G401 (cell line): Measurements from ENCODE around the gene STXBP6. TPM values are rescaled to one million over a fixed set of nuclear protein-coding genes. Genes with fewer than 3 reads are reported as not detected.
"Not testable (repeated sequence)": the region's sequence is repeated elsewhere in the genome, so short reads cannot be mapped to it uniquely, and the experiment has no call there.

Experiments used
- DNase-seq: peaks from one replicate; pipeline ENCODE4 v3.0.0-alpha.2; 2015; ENCODE audit warnings: low spot score
- in situ Hi-C: cut with HindIII; loops from 2 replicates; pipeline ENCODE4 v1.10.0; 2016; ENCODE audit warnings: low sequenced_read_pairs, mixed read lengths
- total RNA-seq: library from RNA; depleted of rRNA; stranded (reverse); fragments of >200 nt; shearing (Covaris generic); gene quantifications from 2 replicates; pipeline ENCODE4 v1.2.3, GENCODE V29; 2014

Gene STXBP6
- total RNA-seq, 1 experiment from 2014 or later: not detected

DNA sequence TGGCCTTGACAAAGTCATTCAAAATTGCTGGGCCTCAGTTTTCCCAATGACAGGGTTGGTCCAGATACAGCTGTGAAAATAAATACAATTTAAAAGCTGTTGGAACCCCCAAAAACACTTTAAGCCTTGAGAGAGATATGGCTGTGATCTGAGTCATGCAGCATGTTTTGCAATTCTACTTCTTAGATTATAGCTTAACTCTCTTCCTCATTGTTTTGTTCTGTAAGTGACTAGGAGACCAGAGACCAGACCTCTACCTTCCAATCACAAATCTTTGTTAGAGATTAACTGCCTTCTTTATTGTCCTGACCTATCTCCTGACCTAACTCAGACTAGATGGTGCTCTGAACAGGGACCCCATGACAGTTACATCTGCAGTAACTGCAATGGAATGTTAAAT lies 198.1 kb downstream of the STXBP6 start:
- in situ Hi-C loops: no loop called here
- no peak for DNase-seq

GRCh38 chr14:24851406-24851805 lies 198.5 kb downstream of the STXBP6 start:
- in situ Hi-C loops: no loop called here

GRCh38 chr14:24850072-24850471 lies 199.9 kb downstream of the STXBP6 start:
- DNase-seq: no peak
- in situ Hi-C loops: no loop called here

More at GRCh38 chr14:24851406-24851805, 198.5 kb downstream of the STXBP6 start:
- DNase-seq: no peak

- no peak for DNase-seq
- in situ Hi-C loops: no loop called here
Observed at GRCh38 chr14:24849471-24849870, 200.5 kb downstream of the STXBP6 start.

DNA sequence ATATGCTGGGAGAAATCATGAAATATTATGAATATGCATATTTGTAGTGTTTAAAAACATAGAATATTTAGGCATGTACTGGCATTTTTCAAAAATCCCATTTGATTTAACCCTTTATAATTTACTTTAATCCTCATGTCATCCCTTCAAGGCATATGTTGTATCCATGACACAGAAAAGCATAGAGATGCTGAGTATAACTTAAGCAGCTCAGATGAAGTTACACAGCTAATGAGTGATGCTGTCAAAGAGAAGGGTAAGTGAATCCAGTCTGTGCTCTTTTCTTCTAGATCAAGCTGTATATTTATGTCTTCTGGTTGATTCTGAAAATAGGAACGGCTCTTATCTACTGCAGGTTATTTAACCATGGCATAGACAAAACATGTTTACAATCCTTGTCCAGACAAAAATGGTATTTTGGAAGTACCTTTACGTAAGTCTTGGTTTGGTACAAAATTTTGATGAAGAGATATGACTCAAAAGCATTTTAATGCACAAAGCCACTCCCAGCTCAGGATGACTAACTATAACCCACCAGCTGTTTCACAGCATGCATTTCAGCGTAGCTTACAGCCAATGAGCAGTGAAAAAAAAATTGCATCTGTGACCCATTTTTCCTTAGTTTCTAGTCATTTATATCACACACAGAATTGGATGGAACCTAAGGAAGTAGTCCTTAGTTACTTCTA lies 201.7 kb downstream of the STXBP6 start:
- DNase-seq: no peak
- in situ Hi-C loops: no loop called here

- DNase-seq: no peak
- in situ Hi-C loops: no loop called here
Observed at GRCh38 chr14:24847568-24848095, 202.3 kb downstream of the STXBP6 start.

DNA sequence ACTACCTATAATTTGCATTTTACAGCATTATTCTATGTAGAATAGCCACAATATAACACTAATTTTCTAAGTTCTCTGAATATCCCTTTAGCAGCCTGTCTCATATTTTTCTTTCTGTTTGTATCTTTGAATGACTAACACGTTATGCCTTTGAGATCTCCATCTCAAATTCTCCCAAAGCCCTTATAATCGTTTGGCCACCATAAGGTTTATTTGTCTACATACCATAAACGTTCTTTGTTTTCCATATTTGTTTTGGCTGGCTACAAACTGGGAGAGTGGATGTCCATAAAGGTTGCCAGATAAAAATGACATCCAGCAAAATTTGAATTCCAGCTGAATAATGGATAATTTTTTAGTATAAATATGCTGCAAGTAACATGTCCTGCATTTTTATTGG lies 203.7 kb downstream of the STXBP6 start:
- in situ Hi-C loops: no loop called here
- DNase-seq: no peak

- no peak for DNase-seq
- in situ Hi-C loops: no loop called here
Observed at GRCh38 chr14:24845851-24846250, 204.1 kb downstream of the STXBP6 start.

DNA sequence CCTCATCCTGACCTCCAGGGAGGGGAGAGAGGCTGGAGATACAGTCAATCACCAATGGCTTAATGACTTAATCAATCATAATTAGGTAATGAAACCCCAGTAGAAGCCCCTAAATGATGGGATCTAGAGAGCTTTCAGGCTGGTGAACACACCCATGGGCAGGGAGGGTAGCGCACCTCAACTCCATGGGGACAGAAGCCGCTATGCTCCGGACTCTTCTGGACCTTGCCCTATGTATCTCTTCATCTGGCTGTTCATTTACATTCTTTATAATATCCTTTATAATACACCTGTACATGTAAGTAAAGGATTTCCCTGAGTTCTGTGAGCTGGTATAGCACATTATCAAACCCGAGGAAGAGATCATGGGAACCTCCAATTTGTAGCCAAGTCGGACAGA lies 205.9 kb downstream of the STXBP6 start:
- DNase-seq: no peak
- in situ Hi-C loops: no loop called here

DNA sequence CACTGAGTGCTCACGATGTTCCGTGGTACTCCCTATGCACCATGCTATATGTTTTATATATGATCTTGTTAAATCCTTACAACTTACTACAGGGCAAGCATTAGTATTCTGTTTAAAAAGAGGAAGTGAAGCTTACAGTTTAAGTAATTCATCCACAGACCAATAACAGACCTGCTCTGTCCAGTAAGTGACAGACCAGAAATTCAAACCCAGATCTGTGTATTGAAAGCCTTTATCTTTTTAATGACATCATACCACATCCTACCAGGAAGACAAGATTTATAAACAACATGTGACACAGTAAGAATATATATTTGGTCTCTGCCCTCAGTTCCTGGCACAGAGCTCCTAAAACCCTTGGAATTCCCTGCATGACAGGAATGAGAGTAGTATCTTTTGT lies 206.5 kb downstream of the STXBP6 start:
- in situ Hi-C loops: no loop called here
- DNase-seq: no peak

DNA sequence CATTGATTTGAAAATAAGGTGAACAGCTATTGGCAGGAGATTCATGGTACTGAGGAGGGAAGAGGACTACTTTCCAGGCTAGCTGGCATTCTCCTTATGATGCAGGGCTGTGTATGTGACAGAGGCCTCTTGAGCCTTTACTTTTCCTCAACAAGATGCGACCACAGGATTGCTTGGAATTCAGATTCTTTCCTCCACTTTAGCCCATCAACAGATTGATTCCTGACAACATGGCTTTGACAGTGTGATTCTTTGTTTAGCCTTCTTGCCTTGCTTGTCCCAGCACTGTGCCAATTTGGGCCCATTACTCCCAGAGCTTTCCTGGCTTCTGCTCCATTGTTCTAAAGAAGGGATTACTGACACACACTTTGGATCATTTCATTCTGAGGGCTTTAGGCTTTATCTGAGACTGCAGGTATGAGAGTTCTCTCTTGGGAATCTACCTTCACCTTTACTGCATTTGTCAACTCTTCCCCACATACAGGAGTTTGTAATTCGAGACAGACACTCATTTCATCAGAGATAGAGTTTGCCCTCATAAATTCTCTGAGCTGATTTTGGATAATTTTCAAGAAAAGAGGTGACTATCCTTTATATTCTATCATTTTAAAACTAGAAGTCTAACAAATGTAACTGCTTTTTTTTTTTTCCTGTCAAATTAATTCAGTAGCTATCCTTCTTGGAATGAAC lies 209.6 kb downstream of the STXBP6 start:
- in situ Hi-C loops: no loop called here
- DNase-seq: no peak

- in situ Hi-C loops: no loop called here
- no peak for DNase-seq
Observed at GRCh38 chr14:24839617-24840203, 210.2 kb downstream of the STXBP6 start.

DNA sequence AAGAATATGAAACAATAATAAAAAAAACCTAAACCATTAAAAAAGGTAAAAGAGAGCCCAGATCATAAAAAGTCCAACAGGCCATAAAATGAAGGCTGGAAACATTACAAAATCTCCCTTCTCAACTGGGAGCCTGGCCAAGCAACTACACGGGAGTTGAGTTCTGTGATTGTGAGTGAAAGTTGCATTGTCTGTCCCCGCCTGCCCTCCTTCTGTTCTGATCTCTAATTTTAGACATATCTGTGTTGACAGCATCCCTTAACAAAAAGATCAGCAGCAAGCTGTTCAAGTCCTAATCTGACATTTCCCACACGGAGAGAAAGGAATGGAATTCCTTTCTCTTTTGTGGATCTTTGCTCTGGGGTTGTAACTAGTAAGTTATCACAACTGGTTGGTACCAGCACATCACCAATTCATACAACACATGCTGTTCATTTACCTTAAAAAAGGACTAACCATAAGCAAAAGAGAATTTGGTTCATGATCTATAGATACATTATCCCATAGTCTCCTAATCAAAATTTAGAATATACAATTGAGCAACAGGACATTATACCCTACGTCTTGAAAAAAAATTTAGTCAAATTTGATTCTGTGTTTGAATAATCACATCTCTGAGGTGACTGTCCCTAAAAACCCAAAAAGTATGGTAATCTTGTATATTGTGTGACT lies 210.9 kb downstream of the STXBP6 start:
- no peak for DNase-seq
- in situ Hi-C loops: no loop called here

- in situ Hi-C loops: no loop called here
- no peak for DNase-seq
Observed at GRCh38 chr14:24837280-24838046, 212.5 kb downstream of the STXBP6 start.

- DNase-seq, in situ Hi-C loops: not testable (repeated sequence)
Observed at GRCh38 chr14:24836324-24836723, 213.6 kb downstream of the STXBP6 start.

DNA sequence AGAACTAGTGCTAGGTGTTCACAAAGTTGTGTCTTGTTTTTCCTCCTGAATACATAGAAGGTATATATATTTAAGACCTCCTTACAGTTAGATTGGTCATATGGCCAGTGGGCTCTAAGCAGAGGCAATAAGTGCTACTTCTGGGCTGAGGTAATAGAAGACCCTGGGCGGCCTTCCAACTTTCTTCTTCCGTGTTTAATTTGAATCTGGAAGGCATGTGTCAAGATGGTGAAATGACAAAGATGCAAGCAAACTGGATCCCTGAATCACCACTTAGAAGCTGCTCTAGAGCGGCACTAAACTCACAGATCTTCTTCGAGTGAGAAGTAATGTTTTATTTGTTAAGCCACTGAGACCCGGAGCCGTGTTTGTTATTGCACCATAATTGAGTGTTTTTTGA lies 215.0 kb downstream of the STXBP6 start:
- no peak for DNase-seq
- in situ Hi-C loops: no loop called here

- in situ Hi-C loops: no loop called here
- no peak for DNase-seq
Observed at GRCh38 chr14:24833385-24833784, 216.6 kb downstream of the STXBP6 start.

DNA sequence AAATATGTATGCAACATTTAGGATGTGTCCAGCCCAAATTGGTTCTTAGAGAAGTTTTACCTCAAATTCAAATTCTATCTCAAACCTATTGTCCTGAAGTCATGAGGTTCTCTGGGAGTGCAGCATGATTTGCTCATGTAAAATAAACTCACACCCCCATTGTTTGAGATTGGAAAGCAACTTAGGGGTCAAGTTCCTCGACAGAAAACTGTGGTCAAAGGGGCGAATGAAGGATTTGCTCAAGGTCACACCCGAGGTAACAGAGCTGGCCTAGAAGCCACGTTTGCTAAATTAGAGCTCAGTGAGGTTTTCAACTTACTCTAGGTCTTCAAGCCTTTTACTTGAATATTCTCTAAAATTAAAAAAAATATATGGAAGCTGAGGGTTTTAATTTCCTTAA lies 218.3 kb downstream of the STXBP6 start:
- no peak for DNase-seq
- in situ Hi-C loops: no loop called here

GRCh38 chr14:24829862-24830261 lies 220.1 kb downstream of the STXBP6 start:
- no peak for DNase-seq
- in situ Hi-C loops: no loop called here
